Measurements from ENCODE around the gene HNRNPUL1.
"Not testable (repeated sequence)": the region's sequence is repeated elsewhere in the genome, so short reads cannot be mapped to it uniquely, and the experiment has no call there.

The HNRNPUL1 gene

DNA sequence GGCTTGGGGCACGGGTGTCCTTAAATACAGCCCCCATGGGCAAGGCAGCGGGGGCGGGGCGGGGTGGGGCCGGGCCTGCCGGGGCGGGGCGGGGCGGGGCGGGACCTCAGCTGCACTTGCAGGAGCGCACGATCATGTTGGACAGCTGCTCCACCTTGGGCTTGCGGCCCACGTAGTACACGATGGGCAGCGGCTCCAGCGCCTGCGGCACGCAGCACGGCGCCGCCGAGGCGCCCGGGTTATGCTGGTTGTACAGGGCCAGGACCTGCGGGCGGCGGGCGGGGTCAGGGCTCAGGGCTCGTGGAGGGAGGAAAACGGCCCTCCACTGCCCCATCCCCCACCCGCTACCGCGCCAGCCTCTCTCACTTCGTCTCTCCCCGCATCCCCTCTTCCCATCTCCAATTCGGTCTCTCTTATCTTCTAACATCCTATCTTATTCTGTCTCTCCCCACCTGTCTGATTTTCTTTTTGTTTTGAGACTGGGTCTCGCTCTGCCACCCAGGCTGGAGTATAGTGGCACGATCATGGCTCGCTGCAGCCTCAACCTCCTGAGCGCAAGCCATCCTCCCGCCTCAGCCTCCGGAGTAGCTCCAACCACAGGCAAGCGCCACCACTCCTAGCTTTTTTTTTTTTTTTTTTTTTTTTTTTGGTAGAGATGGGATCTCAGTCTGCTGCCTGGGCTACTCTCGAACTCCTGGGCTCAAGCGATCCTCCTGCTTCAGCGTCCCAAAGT is 66.9 kb downstream of the HNRNPUL1 start:
- intact Hi-C loops (cut with DNase I), result no loop called here
- DNase-seq, result no peak

DNA sequence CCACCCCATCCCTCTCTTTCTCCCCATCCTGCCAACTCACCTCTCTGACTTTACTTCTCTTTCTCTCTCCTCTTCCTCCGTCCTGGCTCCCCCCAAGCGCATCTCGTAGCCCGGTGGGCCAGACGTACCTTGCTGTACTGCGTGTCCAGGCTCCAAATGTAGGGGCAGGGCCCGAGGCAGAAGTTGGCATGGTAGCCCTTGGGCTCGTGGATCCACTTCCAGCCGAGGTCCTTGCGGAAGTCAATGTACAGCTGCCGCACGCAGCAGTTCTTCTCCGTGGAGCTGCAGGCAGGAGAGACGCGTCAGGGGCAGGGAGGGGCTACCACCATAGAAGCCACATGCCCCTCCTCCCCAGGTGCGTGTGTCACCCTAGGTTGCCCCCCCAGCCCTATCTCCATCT is 67.8 kb downstream of the HNRNPUL1 start:
- no peak for DNase-seq
- intact Hi-C loops (cut with DNase I), result no loop called here

DNA sequence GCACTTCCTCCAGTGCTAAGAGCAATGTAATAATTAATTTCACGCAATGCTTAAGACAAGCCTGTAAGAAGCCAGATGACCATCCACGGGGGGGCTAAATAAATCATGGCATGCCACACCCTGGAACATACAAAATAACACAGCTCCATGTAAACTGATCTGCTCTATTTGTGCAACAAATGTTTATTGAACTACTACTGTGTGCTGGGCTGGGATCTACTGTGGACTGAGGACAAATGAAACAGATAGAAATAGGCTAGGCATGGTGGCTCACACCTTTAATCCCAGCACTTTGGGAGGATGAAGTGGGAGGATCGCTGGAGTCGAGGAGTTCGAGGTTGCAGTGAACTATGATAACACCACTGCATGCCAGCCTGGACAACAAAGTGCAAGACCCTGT is 68.3 kb downstream of the HNRNPUL1 start:
- intact Hi-C loops (cut with DNase I), result no loop called here

DNA sequence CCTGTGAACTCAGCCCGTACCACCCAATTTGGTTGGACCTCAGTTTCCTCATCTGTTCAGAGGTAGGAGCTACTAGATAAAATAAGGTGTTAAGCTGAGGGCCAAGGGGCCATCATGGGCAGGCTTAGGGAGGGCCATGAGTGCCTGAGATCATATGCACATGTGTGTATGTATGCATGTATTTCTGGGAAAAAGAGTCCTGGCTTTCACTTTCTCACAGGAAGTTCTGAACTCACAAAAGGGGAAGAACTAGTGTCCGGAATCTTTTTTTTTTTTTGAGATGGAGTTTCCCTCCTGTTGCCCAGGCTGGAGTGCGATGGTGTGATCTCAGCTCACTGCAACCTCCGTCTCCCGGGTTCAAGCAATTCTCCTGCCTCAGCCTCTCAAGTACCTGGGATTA is 70.6 kb downstream of the HNRNPUL1 start:
- intact Hi-C loops (cut with DNase I), result no loop called here
- no peak for DNase-seq

More for the DNA sequence above, 68.3 kb downstream of the HNRNPUL1 start:
- no peak for DNase-seq

DNA sequence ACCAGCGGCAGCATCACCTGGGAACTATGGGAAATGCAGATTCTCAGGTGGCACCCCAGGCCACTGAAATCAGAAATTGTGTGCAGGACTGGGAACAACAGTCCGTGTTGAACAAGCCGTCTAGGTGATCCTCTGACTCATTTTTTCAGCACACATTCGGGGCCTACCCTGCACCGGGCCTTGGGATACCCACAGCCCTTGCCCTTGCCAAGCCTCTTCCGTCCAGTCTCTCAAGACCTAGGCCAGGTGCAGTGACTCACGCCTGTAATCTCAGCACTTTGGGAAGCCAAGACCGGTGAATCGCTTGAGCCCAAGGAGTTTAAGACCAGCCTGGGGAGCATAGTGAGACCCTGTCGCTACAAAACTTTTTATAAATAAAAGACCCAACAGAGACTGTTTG is 71.3 kb downstream of the HNRNPUL1 start:
- intact Hi-C loops (cut with DNase I), result no loop called here
- DNase-seq, result no peak

DNA sequence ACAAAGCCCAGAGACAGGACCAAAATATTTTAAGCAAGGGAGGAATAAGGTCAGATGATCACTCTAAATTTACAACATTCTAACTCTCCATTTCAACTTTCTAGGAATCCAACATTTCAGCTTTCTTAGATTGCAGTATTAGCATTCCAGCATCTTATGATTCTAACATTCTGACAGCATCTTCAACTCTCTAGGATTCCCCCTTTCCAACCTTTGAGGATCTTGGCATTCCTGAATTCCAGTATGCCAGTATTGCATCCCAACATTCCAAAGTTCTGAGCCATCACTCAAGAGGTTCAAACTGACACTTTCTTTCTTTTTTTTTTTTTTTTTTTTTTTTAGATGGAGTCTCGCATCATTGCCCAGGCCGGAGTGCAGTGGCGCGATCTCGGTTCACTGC is 75.8 kb downstream of the HNRNPUL1 start:
- DNase-seq, result no peak
- intact Hi-C loops (cut with DNase I), result no loop called here

- no peak for DNase-seq
- intact Hi-C loops (cut with DNase I), result no loop called here
These were observed 77.7 kb downstream of the HNRNPUL1 start for GRCh38 chr19:41341669-41342490.

DNA sequence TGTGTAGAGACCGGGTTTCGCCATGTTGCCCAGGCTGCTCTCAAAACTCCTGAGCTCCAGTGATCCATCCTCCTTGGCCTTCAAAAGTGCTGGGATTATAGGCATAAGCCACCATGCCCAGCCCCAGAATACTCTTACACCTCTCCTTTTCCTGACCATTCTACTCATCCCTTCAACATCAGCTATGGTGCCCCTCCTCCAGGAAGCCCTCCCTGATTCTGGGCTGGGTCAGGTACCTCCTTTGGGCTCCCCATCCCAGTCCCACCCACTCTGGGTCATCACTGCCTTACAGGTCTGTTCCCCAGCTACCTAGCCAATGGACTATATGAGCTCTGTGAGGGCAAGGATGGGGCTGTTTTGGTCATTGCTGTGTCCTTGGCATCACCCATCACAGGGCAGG is 80.0 kb downstream of the HNRNPUL1 start:
- intact Hi-C loops (cut with DNase I), result no loop called here
- no peak for DNase-seq

DNA sequence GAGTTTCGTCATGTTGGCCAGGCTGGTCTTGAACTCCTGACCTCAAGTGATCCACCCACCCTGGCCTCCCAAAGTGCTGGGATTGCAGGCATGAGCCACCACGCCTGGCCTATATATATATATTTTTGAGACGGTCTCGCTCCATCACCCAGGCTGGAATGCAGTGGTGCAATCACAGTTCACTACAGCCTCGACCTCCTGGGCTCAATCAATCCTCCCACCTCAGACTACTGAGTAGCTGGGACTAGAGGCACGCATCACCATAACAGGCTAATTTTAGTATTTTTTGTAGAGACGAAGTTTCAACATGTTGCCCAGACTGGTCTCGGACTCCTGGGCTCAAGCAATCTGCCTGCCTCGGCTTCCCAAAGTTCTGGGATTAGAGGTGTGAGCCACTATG is 82.7 kb downstream of the HNRNPUL1 start:
- intact Hi-C loops (cut with DNase I); DNase-seq: not testable (repeated sequence)

GRCh38 chr19:41350735-41351338 is 86.7 kb downstream of the HNRNPUL1 start:
- DNase-seq, result no peak
- intact Hi-C loops (cut with DNase I), result no loop called here

GRCh38 chr19:41351339-41352245 is 87.4 kb downstream of the HNRNPUL1 start:
- intact Hi-C loops (cut with DNase I), result no loop called here
- DNase-seq, result peak in 37 of 42 donors; percentile 12 to 76 (median 56)

DNA sequence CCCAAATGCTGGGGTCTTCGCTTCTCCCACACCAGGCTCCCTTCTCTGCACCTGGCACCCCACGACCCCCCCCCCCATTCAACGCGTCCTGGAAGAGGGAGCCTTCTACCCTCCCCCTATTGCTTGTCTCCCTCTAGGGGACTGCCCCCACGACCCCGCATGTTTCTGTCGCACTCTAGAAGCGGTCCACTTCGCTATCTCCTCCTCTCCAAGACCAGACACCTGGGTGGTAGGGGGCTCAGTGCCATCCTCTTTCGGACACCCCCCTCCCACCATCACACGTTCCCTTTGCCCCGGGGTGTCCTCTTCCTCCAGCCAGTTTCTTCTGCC is 88.1 kb downstream of the HNRNPUL1 start:
- intact Hi-C loops (cut with DNase I), result no loop called here
- DNase-seq, result no peak

DNA sequence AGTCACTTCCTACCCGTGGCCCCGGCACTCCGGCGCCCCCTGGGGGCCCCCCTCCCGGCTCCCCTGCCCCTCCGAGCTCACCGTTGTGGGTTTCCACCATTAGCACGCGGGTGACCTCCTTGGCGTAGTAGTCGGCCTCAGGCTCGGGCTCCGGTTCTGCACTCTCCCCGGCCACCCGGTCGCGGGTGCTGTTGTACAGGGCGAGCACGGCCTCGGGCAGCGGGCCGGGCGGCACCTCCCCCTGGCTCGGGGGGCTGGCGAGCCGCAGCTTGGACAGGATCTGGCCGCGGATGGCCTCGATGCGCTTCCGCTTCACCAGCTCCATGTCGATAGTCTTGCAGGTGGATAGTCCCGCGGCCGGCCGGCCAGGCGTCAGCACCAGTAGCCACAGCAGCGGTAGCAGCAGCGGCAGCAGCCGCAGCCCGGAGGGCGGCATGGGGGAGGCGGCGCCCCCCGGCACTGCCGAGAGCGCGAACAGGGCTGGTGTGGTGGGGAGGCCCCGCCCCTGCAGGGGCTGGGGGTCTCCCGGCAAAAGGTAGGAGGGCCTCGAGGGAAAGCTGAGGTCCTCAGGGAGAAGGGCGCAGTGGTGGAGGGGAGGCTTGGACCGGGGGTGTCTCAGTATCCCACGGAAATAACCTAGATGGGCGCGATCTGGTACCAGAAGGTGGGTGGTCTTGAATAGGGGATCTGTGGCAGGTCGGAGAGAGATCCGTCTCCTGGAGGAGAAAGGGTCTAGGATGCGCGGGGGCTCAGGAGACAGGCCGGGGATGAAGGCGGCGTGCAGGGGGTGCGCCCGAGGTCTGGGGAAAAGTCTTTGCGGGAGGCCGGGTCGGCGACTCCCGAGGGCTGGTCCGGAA is 88.7 kb downstream of the HNRNPUL1 start:
- peak in 25 of 42 donors; percentile 15 to 67 (median 50) for DNase-seq
- intact Hi-C loops (cut with DNase I), result no loop called here

DNA sequence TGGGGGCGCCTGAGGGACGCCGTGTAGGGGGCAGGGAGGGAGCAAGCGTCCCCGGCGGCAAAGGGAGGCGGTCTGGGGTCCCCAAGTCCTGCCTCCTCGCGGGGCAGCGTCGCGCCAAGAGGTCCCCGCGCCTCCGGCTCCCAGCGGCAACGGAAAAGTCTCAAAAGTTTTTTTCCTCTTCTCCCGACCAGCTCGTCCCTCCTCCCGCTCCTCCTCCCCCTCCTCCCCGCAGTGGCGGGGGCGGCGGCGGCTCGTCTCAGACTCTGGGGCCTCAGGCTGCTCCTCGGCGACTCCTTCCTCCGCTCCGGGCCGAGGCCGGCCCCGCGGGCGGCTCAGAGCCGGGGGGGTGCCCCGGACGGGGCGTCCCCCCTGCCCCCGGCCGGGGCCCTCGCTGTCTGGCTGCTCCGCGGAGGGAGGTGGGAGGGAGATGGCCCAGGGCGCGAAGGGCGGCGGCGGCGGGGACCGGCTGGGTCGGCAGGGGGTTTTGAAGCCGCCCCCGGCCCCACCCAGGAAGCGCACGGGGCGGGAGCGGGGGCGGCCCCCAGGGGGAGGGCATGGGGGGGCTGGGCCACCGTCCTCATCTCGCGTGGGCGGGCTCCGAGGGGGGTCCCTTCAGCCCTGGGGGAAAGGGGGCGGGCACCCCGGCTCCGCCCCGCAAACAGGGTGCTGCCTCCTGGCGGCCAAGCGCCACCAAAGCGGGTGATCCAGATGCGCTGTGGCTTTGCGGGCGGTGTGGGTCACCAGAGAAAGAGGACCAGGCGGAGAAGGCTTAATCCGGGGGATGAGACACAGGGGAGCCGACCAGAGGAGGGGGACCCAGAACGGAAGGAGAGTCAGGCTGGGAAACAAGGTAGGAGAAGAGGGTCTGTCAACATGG is 89.5 kb downstream of the HNRNPUL1 start, which contains the start of gene TGFB1:
TSS of gene TGFB1 (minus strand) at position 457 of the 877 bp plus-strand sequence. CDS start 878 bp downstream, outside the sequence.
- intact Hi-C loops (cut with DNase I), result no loop called here

DNA sequence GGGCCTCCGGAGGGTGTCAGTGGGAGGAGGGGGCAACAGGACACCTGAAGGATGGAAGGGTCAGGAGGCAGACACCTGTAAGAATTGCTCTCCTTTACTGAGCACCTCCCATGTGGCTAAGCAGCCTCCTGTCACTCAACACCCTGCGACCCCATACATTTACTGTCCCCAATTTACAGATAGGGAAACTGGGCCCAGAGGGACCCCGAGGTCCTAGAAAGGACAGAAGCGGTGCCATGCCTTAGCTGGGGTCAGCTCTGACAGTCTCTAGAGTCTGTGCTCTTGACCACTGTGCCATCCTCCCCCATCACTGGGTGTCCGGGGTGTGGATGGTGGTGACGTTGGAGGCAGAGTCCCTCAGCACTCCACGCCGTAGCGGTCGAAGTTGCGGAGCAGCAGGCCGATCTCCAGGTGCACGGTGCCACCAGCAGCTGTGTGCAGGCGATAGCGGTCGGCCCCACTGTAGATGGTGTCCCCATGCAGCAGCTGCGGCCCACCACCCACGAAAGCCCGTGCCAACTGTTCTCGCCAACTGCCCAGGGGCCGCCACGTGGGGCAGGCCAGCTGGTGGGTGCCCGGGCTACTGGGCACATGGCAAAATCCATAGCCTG is 90.3 kb downstream of the HNRNPUL1 start:
- no peak for DNase-seq
- intact Hi-C loops (cut with DNase I), result no loop called here

More for the DNA sequence above, 89.5 kb downstream of the HNRNPUL1 start, which contains the start of gene TGFB1:
- peak in 40 of 42 donors; percentile 51 to 82 (median 70) for DNase-seq

DNA sequence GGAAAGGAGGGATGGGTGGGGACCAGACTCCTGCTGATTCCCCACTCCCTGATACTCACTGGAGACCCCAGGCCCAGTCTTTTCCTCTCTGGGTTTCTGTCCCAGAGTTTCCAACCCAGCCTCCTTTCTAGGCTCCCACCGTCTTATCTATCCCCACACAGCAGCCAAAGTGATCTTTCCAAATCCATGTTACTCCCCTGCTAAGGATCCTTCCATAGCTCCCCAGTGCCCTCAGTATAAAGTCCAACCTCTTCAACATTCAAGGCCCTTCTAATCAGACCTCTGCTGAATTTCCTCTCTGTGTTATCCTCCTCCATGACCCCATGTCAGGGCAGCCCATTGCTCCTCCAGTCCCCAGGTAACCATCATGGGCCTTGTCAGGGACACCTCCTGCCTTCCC is 90.9 kb downstream of the HNRNPUL1 start:
- intact Hi-C loops (cut with DNase I), result no loop called here
- no peak for DNase-seq

DNA sequence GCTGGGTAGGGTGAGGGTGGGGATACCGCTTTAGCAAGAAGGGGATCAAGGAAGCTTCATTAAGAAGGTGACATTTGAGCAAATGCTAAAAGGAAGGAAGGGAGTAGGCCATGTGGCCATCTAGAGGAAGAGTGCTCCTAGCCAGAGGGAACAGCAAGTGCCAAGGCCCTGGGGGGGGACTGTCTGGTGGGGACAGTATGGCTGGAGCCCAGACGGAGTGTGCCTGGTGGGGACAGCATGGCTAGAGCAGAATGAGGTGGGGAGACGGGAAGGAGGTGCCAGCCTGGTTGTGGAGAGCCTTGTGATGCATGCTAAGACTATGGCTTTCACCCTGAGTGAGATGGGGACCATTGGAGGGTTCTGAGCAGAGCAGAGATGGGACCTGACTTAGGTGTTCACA is 91.6 kb downstream of the HNRNPUL1 start:
- intact Hi-C loops (cut with DNase I), result no loop called here
- no peak for DNase-seq

All from head of caudate nucleus (tissue), 42 donors.